Measurements from ENCODE around the gene DGLUCY.

The DGLUCY gene

DNA sequence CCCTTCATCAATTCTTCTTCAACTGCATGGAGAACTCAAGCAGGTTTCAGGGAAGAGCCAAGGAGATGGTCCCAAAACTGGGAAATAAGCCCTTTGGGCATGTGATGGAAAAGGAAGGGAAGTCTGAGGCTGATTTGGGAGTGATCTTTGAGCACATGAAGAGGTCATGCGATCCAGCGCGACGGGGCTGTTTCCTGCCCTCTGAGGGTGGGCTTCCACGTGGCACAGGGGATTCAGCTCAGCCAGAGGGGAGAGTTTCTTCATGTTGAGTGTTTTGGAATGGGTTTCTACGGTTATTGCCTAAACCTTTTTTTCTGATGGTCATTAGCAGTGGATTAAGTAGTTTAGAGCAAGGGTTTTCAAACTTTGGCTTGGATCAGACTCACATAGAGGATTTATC, 100.4 kb downstream of the DGLUCY start:
- Histone ChIP-seq H3K36me3 (ENCODE audit: control insufficient read depth in 5 of 5, insufficient read depth in 5 of 5, low read length in 5 of 5) (peaks cover 14 to 64% (median 41%) of the 10 kb centered on the region in 5 donors), H3K27ac (ENCODE audit: low read depth, low read length) (no peak overlapping the region), H3K9me3 (ENCODE audit: control insufficient read depth in 5 of 5, low read length in 5 of 5) (peaks cover 0 to 3% (median 0%) of the 10 kb centered on the region in 5 donors), H3K27me3 (ENCODE audit: control insufficient read depth in 5 of 5, insufficient read depth in 4 of 5, low read length in 5 of 5) (no peaks in the 10 kb centered on the region), H3K4me3 (ENCODE audit: low read depth in 1 of 5, low read length in 5 of 5) (no peak overlapping the region), H3K9ac (ENCODE audit: low read length in 5 of 5) (no peak overlapping the region), H3K4me1 (ENCODE audit: control insufficient read depth in 5 of 5, insufficient read depth in 5 of 5, low read length in 5 of 5) (peaks cover 0 to 6% (median 0%) of the 10 kb centered on the region in 5 donors)

DNA sequence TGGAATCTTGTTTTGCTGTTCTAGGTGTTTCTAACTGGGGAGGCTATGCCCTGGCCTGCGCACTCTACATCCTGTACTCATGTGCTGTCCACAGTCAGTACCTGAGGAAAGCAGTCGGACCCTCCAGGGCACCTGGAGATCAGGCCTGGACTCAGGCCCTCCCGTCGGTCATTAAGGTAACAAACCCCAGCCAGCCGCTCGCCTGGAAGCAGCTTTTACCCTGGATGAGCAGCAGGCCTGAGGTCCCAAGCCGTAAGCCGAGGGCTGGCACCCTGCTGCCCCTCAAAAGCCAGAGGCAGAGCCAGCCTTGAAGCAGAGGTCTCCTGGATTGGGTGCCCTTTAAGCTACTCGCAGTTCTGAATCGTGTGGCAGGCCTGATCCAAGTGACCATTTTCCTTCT, 101.5 kb downstream of the DGLUCY start:
- Histone ChIP-seq H3K4me1 (ENCODE audit: control insufficient read depth in 5 of 5, insufficient read depth in 5 of 5, low read length in 5 of 5) (peaks cover 0 to 12% (median 0%) of the 10 kb centered on the region in 5 donors), H3K4me3 (ENCODE audit: low read depth in 1 of 5, low read length in 5 of 5) (no peak overlapping the region), H3K27me3 (ENCODE audit: control insufficient read depth in 5 of 5, insufficient read depth in 4 of 5, low read length in 5 of 5) (no peaks in the 10 kb centered on the region), H3K27ac (ENCODE audit: low read depth, low read length) (no peak overlapping the region), H3K9ac (ENCODE audit: low read length in 5 of 5) (no peak overlapping the region), H3K9me3 (ENCODE audit: control insufficient read depth in 5 of 5, low read length in 5 of 5) (peaks cover 0 to 3% (median 0%) of the 10 kb centered on the region in 5 donors), H3K36me3 (ENCODE audit: control insufficient read depth in 5 of 5, insufficient read depth in 5 of 5, low read length in 5 of 5) (peaks cover 14 to 65% (median 38%) of the 10 kb centered on the region in 5 donors)

GRCh38 chr14:91216731-91217226, 102.9 kb downstream of the DGLUCY start:
- Histone ChIP-seq H3K36me3 (ENCODE audit: control insufficient read depth in 5 of 5, insufficient read depth in 5 of 5, low read length in 5 of 5) (peaks cover 4 to 65% (median 40%) of the 10 kb centered on the region in 5 donors), H3K9me3 (ENCODE audit: control insufficient read depth in 5 of 5, low read length in 5 of 5) (no peaks in the 10 kb centered on the region), H3K9ac (ENCODE audit: low read length in 5 of 5) (no peak overlapping the region), H3K4me3 (ENCODE audit: low read depth in 1 of 5, low read length in 5 of 5) (no peak overlapping the region), H3K27me3 (ENCODE audit: control insufficient read depth in 5 of 5, insufficient read depth in 4 of 5, low read length in 5 of 5) (no peaks in the 10 kb centered on the region), H3K4me1 (ENCODE audit: control insufficient read depth in 5 of 5, insufficient read depth in 5 of 5, low read length in 5 of 5) (peaks cover 0 to 24% (median 2%) of the 10 kb centered on the region in 5 donors), H3K27ac (ENCODE audit: low read depth, low read length) (no peak overlapping the region)

- Histone ChIP-seq H3K9me3 (ENCODE audit: control insufficient read depth in 5 of 5, low read length in 5 of 5) (no peaks in the 10 kb centered on the region), H3K27me3 (ENCODE audit: control insufficient read depth in 5 of 5, insufficient read depth in 4 of 5, low read length in 5 of 5) (no peaks in the 10 kb centered on the region), H3K36me3 (ENCODE audit: control insufficient read depth in 5 of 5, insufficient read depth in 5 of 5, low read length in 5 of 5) (peaks cover 0 to 63% (median 36%) of the 10 kb centered on the region in 5 donors), H3K4me1 (ENCODE audit: control insufficient read depth in 5 of 5, insufficient read depth in 5 of 5, low read length in 5 of 5) (peaks cover 0 to 36% (median 7%) of the 10 kb centered on the region in 5 donors), H3K4me3 (ENCODE audit: low read depth in 1 of 5, low read length in 5 of 5) (no peak overlapping the region), H3K27ac (ENCODE audit: low read depth, low read length) (no peak overlapping the region), H3K9ac (ENCODE audit: low read length in 5 of 5) (no peak overlapping the region)
Observed at GRCh38 chr14:91218014-91218413, 104.1 kb downstream of the DGLUCY start.

GRCh38 chr14:91219517-91220389, 105.9 kb downstream of the DGLUCY start:
- Histone ChIP-seq H3K9me3 (ENCODE audit: control insufficient read depth in 5 of 5, low read length in 5 of 5) (no peaks in the 10 kb centered on the region), H3K27me3 (ENCODE audit: control insufficient read depth in 5 of 5, insufficient read depth in 4 of 5, low read length in 5 of 5) (no peaks in the 10 kb centered on the region), H3K36me3 (ENCODE audit: control insufficient read depth in 5 of 5, insufficient read depth in 5 of 5, low read length in 5 of 5) (peaks cover 0 to 59% (median 33%) of the 10 kb centered on the region in 5 donors), H3K27ac (ENCODE audit: low read depth, low read length) (no peak overlapping the region), H3K4me3 (ENCODE audit: low read depth in 1 of 5, low read length in 5 of 5) (no peak overlapping the region), H3K9ac (ENCODE audit: low read length in 5 of 5) (no peak overlapping the region), H3K4me1 (ENCODE audit: control insufficient read depth in 5 of 5, insufficient read depth in 5 of 5, low read length in 5 of 5) (peaks cover 2 to 48% (median 18%) of the 10 kb centered on the region in 5 donors)

DNA sequence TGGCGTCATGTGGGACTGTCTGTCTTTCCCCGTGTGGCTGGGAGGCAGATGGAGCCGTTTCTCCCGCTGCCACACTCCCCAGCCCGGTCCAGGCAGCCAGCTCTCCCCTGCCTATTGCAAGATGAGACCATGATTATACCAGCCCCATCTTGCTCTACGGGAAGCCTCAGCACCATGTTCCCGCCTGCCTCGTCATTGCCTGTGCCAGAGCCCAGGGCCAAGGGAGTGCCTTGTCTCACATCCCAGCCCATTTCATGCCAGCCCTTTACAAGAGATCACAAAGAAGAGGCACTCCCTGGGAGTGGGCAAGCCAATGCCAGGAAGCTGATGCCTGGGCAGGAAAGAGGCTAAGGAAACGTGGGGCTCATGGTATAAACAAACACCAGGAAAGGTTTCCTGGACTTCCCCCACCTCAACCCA, 106.7 kb downstream of the DGLUCY start:
- Histone ChIP-seq H3K9ac (ENCODE audit: low read length in 5 of 5) (no peak overlapping the region), H3K4me3 (ENCODE audit: low read depth in 1 of 5, low read length in 5 of 5) (no peak overlapping the region), H3K4me1 (ENCODE audit: control insufficient read depth in 5 of 5, insufficient read depth in 5 of 5, low read length in 5 of 5) (peaks cover 2 to 48% (median 18%) of the 10 kb centered on the region in 5 donors), H3K27ac (ENCODE audit: low read depth, low read length) (no peak overlapping the region), H3K36me3 (ENCODE audit: control insufficient read depth in 5 of 5, insufficient read depth in 5 of 5, low read length in 5 of 5) (peaks cover 0 to 60% (median 34%) of the 10 kb centered on the region in 5 donors), H3K27me3 (ENCODE audit: control insufficient read depth in 5 of 5, insufficient read depth in 4 of 5, low read length in 5 of 5) (no peaks in the 10 kb centered on the region), H3K9me3 (ENCODE audit: control insufficient read depth in 5 of 5, low read length in 5 of 5) (no peaks in the 10 kb centered on the region)

GRCh38 chr14:91221270-91221669, 107.4 kb downstream of the DGLUCY start:
- Histone ChIP-seq H3K27ac (ENCODE audit: low read depth, low read length) (no peak overlapping the region), H3K36me3 (ENCODE audit: control insufficient read depth in 5 of 5, insufficient read depth in 5 of 5, low read length in 5 of 5) (peaks cover 0 to 53% (median 28%) of the 10 kb centered on the region in 5 donors), H3K9ac (ENCODE audit: low read length in 5 of 5) (no peak overlapping the region), H3K4me1 (ENCODE audit: control insufficient read depth in 5 of 5, insufficient read depth in 5 of 5, low read length in 5 of 5) (peaks cover 2 to 48% (median 18%) of the 10 kb centered on the region in 5 donors), H3K27me3 (ENCODE audit: control insufficient read depth in 5 of 5, insufficient read depth in 4 of 5, low read length in 5 of 5) (no peaks in the 10 kb centered on the region), H3K9me3 (ENCODE audit: control insufficient read depth in 5 of 5, low read length in 5 of 5) (no peaks in the 10 kb centered on the region), H3K4me3 (ENCODE audit: low read depth in 1 of 5, low read length in 5 of 5) (no peak overlapping the region)

DNA sequence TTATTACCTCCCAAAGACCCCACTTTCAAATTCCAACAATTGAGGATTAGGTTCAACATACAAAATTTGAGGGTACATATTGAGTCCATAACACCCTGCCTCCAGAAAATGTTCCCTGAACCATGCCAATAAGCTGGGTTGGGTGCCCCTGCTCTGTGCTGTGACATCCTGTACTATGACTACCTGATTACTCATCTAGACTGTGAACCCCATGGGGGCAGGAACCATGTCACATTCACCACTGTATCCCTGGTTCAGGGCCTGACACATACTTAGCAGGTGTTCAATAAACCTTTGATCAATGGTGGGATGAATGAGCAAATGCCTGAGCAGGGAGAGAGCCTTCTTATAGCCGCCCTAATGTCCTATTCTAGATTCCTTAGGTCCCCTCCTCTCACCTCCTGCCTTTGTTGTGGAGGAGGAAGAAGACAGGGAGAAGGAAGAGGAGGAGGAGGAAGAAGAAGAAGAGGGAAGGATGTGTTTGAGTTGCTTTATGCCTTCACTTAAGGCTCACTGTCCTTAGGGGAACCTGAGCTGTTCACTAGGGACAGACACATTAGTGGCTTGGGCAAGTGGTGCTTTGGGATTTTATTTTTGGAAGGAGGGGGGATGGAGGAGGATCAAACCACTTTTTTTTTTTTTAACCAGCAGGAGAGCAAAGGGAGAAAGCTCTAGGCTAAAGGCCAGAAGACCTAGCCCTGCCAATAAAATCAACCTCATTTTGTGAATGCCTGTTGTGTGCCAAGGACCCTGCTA, 109.3 kb downstream of the DGLUCY start:
- no peaks in the 10 kb centered on the region for H3K27me3 ChIP-seq (ENCODE audit: control insufficient read depth in 5 of 5, insufficient read depth in 4 of 5, low read length in 5 of 5)
- H3K4me3 ChIP-seq (ENCODE audit: low read depth in 1 of 5, low read length in 5 of 5) = no peak overlapping the region
- peaks cover 2 to 46% (median 26%) of the 10 kb centered on the region in 5 donors for H3K36me3 ChIP-seq (ENCODE audit: control insufficient read depth in 5 of 5, insufficient read depth in 5 of 5, low read length in 5 of 5)
- no peaks in the 10 kb centered on the region for H3K9me3 ChIP-seq (ENCODE audit: control insufficient read depth in 5 of 5, low read length in 5 of 5)
- no peak overlapping the region for H3K27ac ChIP-seq (ENCODE audit: low read depth, low read length)
- H3K9ac ChIP-seq (ENCODE audit: low read length in 5 of 5) = no peak overlapping the region
- H3K4me1 ChIP-seq (ENCODE audit: control insufficient read depth in 5 of 5, insufficient read depth in 5 of 5, low read length in 5 of 5) = peaks cover 2 to 42% (median 18%) of the 10 kb centered on the region in 5 donors

DNA sequence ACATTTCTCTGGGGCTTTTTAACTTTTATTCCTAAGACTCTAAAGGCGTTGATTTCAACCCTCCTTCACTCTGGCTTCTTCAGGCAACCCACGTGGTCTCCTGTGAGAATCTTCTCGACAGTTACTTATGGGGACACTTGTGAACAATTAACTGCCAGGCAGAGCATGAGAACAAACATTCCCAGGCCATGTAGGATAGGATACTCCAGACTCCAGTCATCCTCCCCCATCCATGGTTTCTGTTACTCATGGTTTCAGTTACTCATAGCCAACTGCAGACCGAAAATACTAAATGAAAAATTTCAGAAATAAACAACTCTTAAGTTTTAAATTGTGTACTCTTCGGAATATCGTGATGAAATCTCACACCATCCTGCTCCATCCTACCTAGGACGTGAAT, 111.2 kb downstream of the DGLUCY start:
- H3K27ac ChIP-seq (ENCODE audit: low read depth, low read length) = no peak overlapping the region

More for the DNA sequence above, 111.2 kb downstream of the DGLUCY start:
- Histone ChIP-seq H3K27me3 (ENCODE audit: control insufficient read depth in 5 of 5, insufficient read depth in 4 of 5, low read length in 5 of 5) (no peaks in the 10 kb centered on the region), H3K9ac (ENCODE audit: low read length in 5 of 5) (no peak overlapping the region), H3K36me3 (ENCODE audit: control insufficient read depth in 5 of 5, insufficient read depth in 5 of 5, low read length in 5 of 5) (peaks cover 2 to 44% (median 28%) of the 10 kb centered on the region in 5 donors), H3K9me3 (ENCODE audit: control insufficient read depth in 5 of 5, low read length in 5 of 5) (no peaks in the 10 kb centered on the region), H3K4me3 (ENCODE audit: low read depth in 1 of 5, low read length in 5 of 5) (no peak overlapping the region), H3K4me1 (ENCODE audit: control insufficient read depth in 5 of 5, insufficient read depth in 5 of 5, low read length in 5 of 5) (peaks cover 2 to 39% (median 18%) of the 10 kb centered on the region in 5 donors)

All from subcutaneous abdominal adipose tissue (tissue), 5 donors.